H9 (cell line): Measurements from ENCODE around the gene SFXN5. TPM values are rescaled to one million over a fixed set of nuclear protein-coding genes. Genes with fewer than 3 reads are reported as not detected.

ENCODE experiments used
- DNase-seq: peaks from one replicate; pipeline ENCODE4 v3.0.0-alpha.2; 2017
- H2AFZ ChIP-seq: one replicate; pipeline ENCODE4 v1.6.1; 2013; ENCODE audit warnings: mild to moderate bottlenecking, low read length, control low read depth, moderate library complexity
- H2AK5ac ChIP-seq: 2 replicates; pipeline ENCODE4 v1.6.1; 2013; ENCODE audit warnings: low read length, control low read depth, mixed read lengths; ENCODE audit not compliant: insufficient read length
- H2BK120ac ChIP-seq: one replicate; pipeline ENCODE4 v1.6.1; 2013; ENCODE audit warnings: low read depth, mild to moderate bottlenecking, low read length, control low read depth, inconsistent platforms; ENCODE audit not compliant: poor library complexity, severe bottlenecking
- H2BK12ac ChIP-seq: 2 replicates; pipeline ENCODE4 v1.6.1; 2013; ENCODE audit warnings: low read length, control low read depth, mixed read lengths, low read depth; ENCODE audit not compliant: insufficient read length
- H2BK15ac ChIP-seq: 2 replicates; pipeline ENCODE4 v1.6.1; 2013; ENCODE audit warnings: low read depth, low read length, control low read depth
- H2BK20ac ChIP-seq: one replicate; pipeline ENCODE4 v1.6.1; 2013; ENCODE audit warnings: low read depth, mild to moderate bottlenecking, low read length, control low read depth, inconsistent platforms; ENCODE audit not compliant: poor library complexity, severe bottlenecking
- H2BK5ac ChIP-seq: 2 replicates; pipeline ENCODE4 v1.6.1; 2013; ENCODE audit warnings: low read length, control low read depth, mixed read lengths; ENCODE audit not compliant: insufficient read length
- H3K14ac ChIP-seq: 2 replicates; pipeline ENCODE4 v1.6.1; 2013; ENCODE audit warnings: low read length, control low read depth; ENCODE audit not compliant: insufficient read depth
- H3K18ac ChIP-seq: 2 replicates; pipeline ENCODE4 v1.6.1; 2013; ENCODE audit warnings: low read depth, mild to moderate bottlenecking, mixed read lengths, low read length, control low read depth; ENCODE audit not compliant: insufficient read length
- H3K23ac ChIP-seq: 2 replicates; pipeline ENCODE4 v1.6.1; 2013; ENCODE audit warnings: low read length, control low read depth, mixed read lengths, low read depth; ENCODE audit not compliant: insufficient read length
- H3K23me2 ChIP-seq: 2 replicates; pipeline ENCODE4 v1.6.1; 2013; ENCODE audit warnings: low read depth, mild to moderate bottlenecking, mixed read lengths, low read length, control low read depth; ENCODE audit not compliant: insufficient read length, poor library complexity, severe bottlenecking
- H3K27ac ChIP-seq: 2 replicates; pipeline ENCODE4 v1.5.1; 2013; ENCODE audit warnings: low read length, control low read depth, mixed read lengths, low read depth; ENCODE audit not compliant: insufficient read length
- H3K27me3 ChIP-seq: 2 replicates; pipeline ENCODE4 v1.6.1; 2013; ENCODE audit warnings: low read length, control low read depth, inconsistent platforms; ENCODE audit not compliant: insufficient read depth
- H3K4ac ChIP-seq: 2 replicates; pipeline ENCODE4 v1.6.1; 2013; ENCODE audit warnings: low read depth, mild to moderate bottlenecking, control low read depth, inconsistent platforms, low read length, moderate library complexity
- H3K4me1 ChIP-seq: 2 replicates; pipeline ENCODE4 v1.6.1; 2013; ENCODE audit warnings: low read length, control low read depth, inconsistent platforms; ENCODE audit not compliant: insufficient read depth
- H3K4me2 ChIP-seq: 2 replicates; pipeline ENCODE4 v1.6.1; 2013; ENCODE audit warnings: low read length, control low read depth, mixed read lengths; ENCODE audit not compliant: insufficient read length, insufficient read depth
- H3K56ac ChIP-seq: 2 replicates; pipeline ENCODE4 v1.6.1; 2013; ENCODE audit warnings: low read depth, mild to moderate bottlenecking, mixed read lengths, low read length, control low read depth; ENCODE audit not compliant: insufficient read length
- H3K79me1 ChIP-seq: 2 replicates; pipeline ENCODE4 v1.6.1; 2013; ENCODE audit warnings: low read depth, mild to moderate bottlenecking, moderate library complexity, low read length, control low read depth, inconsistent platforms; ENCODE audit not compliant: insufficient read depth, poor library complexity, severe bottlenecking
- H3K79me2 ChIP-seq: 2 replicates; pipeline ENCODE4 v1.6.1; 2013; ENCODE audit warnings: low read length, control low read depth, inconsistent platforms; ENCODE audit not compliant: insufficient read depth
- H3K9ac ChIP-seq: 2 replicates; pipeline ENCODE4 v1.6.1; 2013; ENCODE audit warnings: low read length, control low read depth, mixed read lengths; ENCODE audit not compliant: insufficient read length; ENCODE audit errors: extremely low read depth
- H3K9me3 ChIP-seq: one replicate; pipeline ENCODE4 v1.6.1; 2013; ENCODE audit warnings: low read depth, low read length, inconsistent platforms; ENCODE audit not compliant: control insufficient read depth
- H3T11ph ChIP-seq: one replicate; pipeline ENCODE4 v1.6.1; 2013; ENCODE audit warnings: mild to moderate bottlenecking, low read length, control low read depth, inconsistent platforms
- H4K20me1 ChIP-seq: one replicate; pipeline ENCODE4 v1.6.1; 2013; ENCODE audit not compliant: control insufficient read depth, insufficient read length, insufficient read depth
- H4K5ac ChIP-seq: 2 replicates; pipeline ENCODE4 v1.6.1; 2013; ENCODE audit warnings: low read depth, mild to moderate bottlenecking, mixed read lengths, low read length, control low read depth; ENCODE audit not compliant: insufficient read length
- H4K8ac ChIP-seq: replicated peaks from 2 replicates; pipeline ENCODE4 v1.6.1; 2013; ENCODE audit warnings: low read length, control low read depth, mixed read lengths, low read depth; ENCODE audit not compliant: insufficient read length
- H4K91ac ChIP-seq: 2 replicates; pipeline ENCODE4 v1.6.1; 2013; ENCODE audit warnings: low read depth, mild to moderate bottlenecking, moderate library complexity, mixed read lengths, low read length, control low read depth; ENCODE audit not compliant: insufficient read length
- H3K27ac Mint-ChIP-seq, 3 experiments: 2 replicates in 2 of 3; 3 replicates in 1 of 3; pipeline ENCODE4 v1.8.0; 2020 to 2021; ENCODE audit warnings: mixed read lengths in 3 of 3, mild to moderate bottlenecking in 1 of 3, moderate library complexity in 1 of 3
- H3K27me3 Mint-ChIP-seq: 2 replicates; pipeline ENCODE4 v1.8.0; 2021; ENCODE audit warnings: low read depth, mild to moderate bottlenecking, moderate library complexity, mixed read lengths
- H3K36me3 Mint-ChIP-seq, 3 experiments: 2 replicates in 2 of 3; 3 replicates in 1 of 3; pipeline ENCODE4 v1.8.0; 2020 to 2021; ENCODE audit warnings: low read depth in 3 of 3, mixed read lengths in 3 of 3; ENCODE audit not compliant: insufficient read depth in 1 of 3
- H3K4me1 Mint-ChIP-seq, 2 experiments: 2 replicates each; pipeline ENCODE4 v1.8.0; 2020; ENCODE audit warnings: mixed read lengths in 2 of 2
- H3K4me3 Mint-ChIP-seq, 2 experiments: 2 replicates in 1 of 2; 3 replicates in 1 of 2; pipeline ENCODE4 v1.8.0; 2020 to 2021; ENCODE audit warnings: mild to moderate bottlenecking in 2 of 2, mixed read lengths in 2 of 2, moderate library complexity in 1 of 2
- H3K9me3 Mint-ChIP-seq, 2 experiments: 2 replicates in 1 of 2; 3 replicates in 1 of 2; pipeline ENCODE4 v1.8.0; 2020; ENCODE audit warnings: mild to moderate bottlenecking in 2 of 2, mixed read lengths in 2 of 2, moderate library complexity in 1 of 2
- WGBS: extraction: QIAGEN DNeasy Blood & Tissue Kit; methylation state at CpG from one replicate; pipeline ENCODE4 v1.1.7; 2013; ENCODE audit warnings: missing lambda C conversion rate, low lambda C conversion rate, mixed read lengths; ENCODE audit not compliant: insufficient read length; ENCODE audit errors: extremely low coverage; 5-methylcytosine and 5-hydroxymethylcytosine counted together
- total RNA-seq: library from RNA; stranded (reverse); gene quantifications from 2 replicates; pipeline ENCODE4 v1.2.1, GENCODE V29; 2021
- TF ChIP-seq, protein P1 (sequence below): fragments of 200-600 bp; sonication (generic); conservative IDR thresholded peaks from 3 replicates; pipeline ENCODE4 v1.8.0; 2021; ENCODE audit warnings: antibody characterized with exemption, mild to moderate bottlenecking

SFXN5 gene
- total RNA-seq, 1 experiment from 2014 or later, result 30.9 TPM

GRCh38 chr2:73085691-73086090, 14.2 kb upstream of the SFXN5 start:
- H3K4ac ChIP-seq, result no peak overlapping the region

More at GRCh38 chr2:73085691-73086090, 14.2 kb upstream of the SFXN5 start:
- H2BK5ac ChIP-seq, result no peak overlapping the region
- WGBS, result no CpG with 5 or more reads among the region's 6 CpGs
- H3K9me3 Mint-ChIP-seq, result no peaks in the 10 kb centered on the region
- H3K23me2 ChIP-seq, result no peaks in the 10 kb centered on the region
- no peak overlapping the region for H2BK15ac ChIP-seq
- H3K27ac Mint-ChIP-seq, result peak overlapping the region in 1 of 3 experiments; percentile 61; a peak in 2 of 7 replicates
- no peaks in the 10 kb centered on the region for H3K9me3 ChIP-seq
- H3K79me2 ChIP-seq, result no peaks in the 10 kb centered on the region
- no peak overlapping the region for H3T11ph ChIP-seq
- H3K4me3 Mint-ChIP-seq, result no peak overlapping the region
- H3K18ac ChIP-seq, result no peak overlapping the region
- no peak overlapping the region for H2BK12ac ChIP-seq
- no peak overlapping the region for H3K23ac ChIP-seq
- H4K5ac ChIP-seq, result no peak overlapping the region
- no peak overlapping the region for H3K56ac ChIP-seq
- DNase-seq, result peak; percentile 87
- H3K27me3 Mint-ChIP-seq, result no peaks in the 10 kb centered on the region
- peaks cover under 1% of the 10 kb centered on the region for H4K20me1 ChIP-seq
- TF ChIP-seq, protein P1, sequence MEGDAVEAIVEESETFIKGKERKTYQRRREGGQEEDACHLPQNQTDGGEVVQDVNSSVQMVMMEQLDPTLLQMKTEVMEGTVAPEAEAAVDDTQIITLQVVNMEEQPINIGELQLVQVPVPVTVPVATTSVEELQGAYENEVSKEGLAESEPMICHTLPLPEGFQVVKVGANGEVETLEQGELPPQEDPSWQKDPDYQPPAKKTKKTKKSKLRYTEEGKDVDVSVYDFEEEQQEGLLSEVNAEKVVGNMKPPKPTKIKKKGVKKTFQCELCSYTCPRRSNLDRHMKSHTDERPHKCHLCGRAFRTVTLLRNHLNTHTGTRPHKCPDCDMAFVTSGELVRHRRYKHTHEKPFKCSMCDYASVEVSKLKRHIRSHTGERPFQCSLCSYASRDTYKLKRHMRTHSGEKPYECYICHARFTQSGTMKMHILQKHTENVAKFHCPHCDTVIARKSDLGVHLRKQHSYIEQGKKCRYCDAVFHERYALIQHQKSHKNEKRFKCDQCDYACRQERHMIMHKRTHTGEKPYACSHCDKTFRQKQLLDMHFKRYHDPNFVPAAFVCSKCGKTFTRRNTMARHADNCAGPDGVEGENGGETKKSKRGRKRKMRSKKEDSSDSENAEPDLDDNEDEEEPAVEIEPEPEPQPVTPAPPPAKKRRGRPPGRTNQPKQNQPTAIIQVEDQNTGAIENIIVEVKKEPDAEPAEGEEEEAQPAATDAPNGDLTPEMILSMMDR, result peak; percentile 97
- H3K27ac ChIP-seq, result no peak overlapping the region
- no peak overlapping the region for H2AFZ ChIP-seq
- no peaks in the 10 kb centered on the region for H3K79me1 ChIP-seq
- H3K4me1 ChIP-seq, result no peaks in the 10 kb centered on the region
- no peak overlapping the region for H3K9ac ChIP-seq
- H2AK5ac ChIP-seq, result no peak overlapping the region
- no peak overlapping the region for H3K4me2 ChIP-seq
- H3K36me3 Mint-ChIP-seq, result peaks cover 3 to 5% (median 5%) of the 10 kb centered on the region in 3 experiments; a peak in 4 of 7 replicates
- no peaks in the 10 kb centered on the region for H3K27me3 ChIP-seq
- no peak overlapping the region for H3K14ac ChIP-seq
- H2BK120ac ChIP-seq, result no peak overlapping the region
- H4K8ac ChIP-seq, result no peak overlapping the region
- peaks cover 13 to 19% of the 10 kb centered on the region in 2 experiments for H3K4me1 Mint-ChIP-seq
- H2BK20ac ChIP-seq, result no peak overlapping the region
- no peak overlapping the region for H4K91ac ChIP-seq
